Activated T-helper 1 cell treated with anti-CD3 and anti-CD28 coated beads, Interleukin-12 subunit alpha, Interleukin-12 subunit beta, Interleukin-2, Interleukin-4 antibody, amounts not matched to agents 30 ng/mL and 10 ng/mL and 1 ng/mL, durations not matched to agents 14 hours and 24 hours and 36 hours (primary cell): ENCODE data around the gene TEAD1. TPM values are rescaled to one million over a fixed set of nuclear protein-coding genes. Genes with fewer than 3 reads are reported as not detected.

Experiments used
- DNase-seq: peaks from one replicate; pipeline ENCODE4 v3.0.0; 2021; ENCODE audit warnings: low spot score
- H3K27ac Mint-ChIP-seq: one replicate; pipeline ENCODE4 v1.8.0; 2021; ENCODE audit warnings: mild to moderate bottlenecking, mixed read lengths
- H3K27me3 Mint-ChIP-seq: one replicate; pipeline ENCODE4 v1.8.0; 2022; ENCODE audit warnings: mild to moderate bottlenecking, moderate library complexity, mixed read lengths; ENCODE audit not compliant: insufficient read depth
- H3K36me3 Mint-ChIP-seq: one replicate; pipeline ENCODE4 v1.8.0; 2021; ENCODE audit warnings: low read depth, mixed read lengths
- H3K4me1 Mint-ChIP-seq: one replicate; pipeline ENCODE4 v1.8.0; 2021; ENCODE audit warnings: low read depth, mixed read lengths
- H3K4me3 Mint-ChIP-seq: one replicate; pipeline ENCODE4 v1.8.0; 2021; ENCODE audit warnings: mild to moderate bottlenecking, moderate library complexity, mixed read lengths
- H3K9me3 Mint-ChIP-seq: one replicate; pipeline ENCODE4 v1.8.0; 2021; ENCODE audit warnings: mixed read lengths
- intact Hi-C: fragments of 100-400 bp; cut with micrococcal nuclease; formaldehyde crosslinking; loops from one replicate; pipeline ENCODE4 v1.15.1; 2024
- total RNA-seq: library from RNA; stranded (reverse); gene quantifications from 2 replicates; pipeline ENCODE4 v1.2.3, GENCODE V29; 2022

TEAD1 gene
- total RNA-seq, 1 donor from 2014 or later: 0.41 TPM

- Mint-ChIP-seq H3K4me1 (peaks cover 8% of the 10 kb centered on the region), H3K4me3 (no peak overlapping the region), H3K36me3 (no peaks in the 10 kb centered on the region), H3K27ac (no peak overlapping the region), H3K9me3 (no peaks in the 10 kb centered on the region), H3K27me3 (peaks cover 78% of the 10 kb centered on the region)
- intact Hi-C loops: no loop called here
- no peak for DNase-seq
Observed at GRCh38 chr11:12682737-12683500, 8.7 kb downstream of the TEAD1 start.

GRCh38 chr11:12683874-12684273, 9.7 kb downstream of the TEAD1 start:
- intact Hi-C loops: no loop called here
- peaks cover 8% of the 10 kb centered on the region for H3K4me1 Mint-ChIP-seq
- no peaks in the 10 kb centered on the region for H3K9me3 Mint-ChIP-seq
- H3K27me3 Mint-ChIP-seq: peaks cover 74% of the 10 kb centered on the region
- H3K27ac Mint-ChIP-seq: no peak overlapping the region
- H3K4me3 Mint-ChIP-seq: no peak overlapping the region
- no peaks in the 10 kb centered on the region for H3K36me3 Mint-ChIP-seq
- no peak for DNase-seq

- Mint-ChIP-seq H3K4me1 (peaks cover 8% of the 10 kb centered on the region), H3K9me3 (no peaks in the 10 kb centered on the region), H3K4me3 (no peak overlapping the region), H3K27me3 (peaks cover 74% of the 10 kb centered on the region), H3K36me3 (no peaks in the 10 kb centered on the region), H3K27ac (no peak overlapping the region)
- DNase-seq: no peak
- intact Hi-C loops: no loop called here
Observed at GRCh38 chr11:12684315-12684714, 10.1 kb downstream of the TEAD1 start.

- intact Hi-C loops: no loop called here
- Mint-ChIP-seq H3K4me1 (peaks cover 8% of the 10 kb centered on the region), H3K4me3 (no peak overlapping the region), H3K27ac (no peak overlapping the region), H3K36me3 (no peaks in the 10 kb centered on the region), H3K27me3 (peaks cover 70% of the 10 kb centered on the region), H3K9me3 (no peaks in the 10 kb centered on the region)
- no peak for DNase-seq
Observed at GRCh38 chr11:12684816-12685215, 10.6 kb downstream of the TEAD1 start.

- Mint-ChIP-seq H3K4me3 (no peak overlapping the region), H3K9me3 (no peaks in the 10 kb centered on the region), H3K36me3 (no peaks in the 10 kb centered on the region), H3K27ac (no peak overlapping the region), H3K27me3 (peaks cover 66% of the 10 kb centered on the region), H3K4me1 (peaks cover 8% of the 10 kb centered on the region)
- intact Hi-C loops: no loop called here
- DNase-seq: no peak
Observed at GRCh38 chr11:12685229-12685628, 11.0 kb downstream of the TEAD1 start.

- Mint-ChIP-seq H3K36me3 (no peaks in the 10 kb centered on the region), H3K27ac (no peak overlapping the region), H3K4me1 (no peaks in the 10 kb centered on the region), H3K27me3 (peaks cover 57% of the 10 kb centered on the region), H3K4me3 (no peak overlapping the region), H3K9me3 (no peaks in the 10 kb centered on the region)
- intact Hi-C loops: no loop called here
- no peak for DNase-seq
Observed at GRCh38 chr11:12686246-12687060, 12.2 kb downstream of the TEAD1 start.

GRCh38 chr11:12687216-12687623, 13.0 kb downstream of the TEAD1 start:
- Mint-ChIP-seq H3K27ac (no peak overlapping the region), H3K4me1 (no peaks in the 10 kb centered on the region), H3K9me3 (no peaks in the 10 kb centered on the region), H3K36me3 (no peaks in the 10 kb centered on the region), H3K27me3 (peaks cover 52% of the 10 kb centered on the region), H3K4me3 (no peak overlapping the region)
- DNase-seq: no peak
- intact Hi-C loops: no loop called here

- Mint-ChIP-seq H3K27ac (no peak overlapping the region), H3K4me1 (no peaks in the 10 kb centered on the region), H3K4me3 (no peak overlapping the region), H3K36me3 (no peaks in the 10 kb centered on the region), H3K27me3 (peaks cover 49% of the 10 kb centered on the region), H3K9me3 (no peaks in the 10 kb centered on the region)
- intact Hi-C loops: no loop called here
- no peak for DNase-seq
Observed at GRCh38 chr11:12687740-12688139, 13.5 kb downstream of the TEAD1 start.

- DNase-seq: no peak
- H3K9me3 Mint-ChIP-seq: no peaks in the 10 kb centered on the region
- no peaks in the 10 kb centered on the region for H3K4me1 Mint-ChIP-seq
- H3K36me3 Mint-ChIP-seq: no peaks in the 10 kb centered on the region
- intact Hi-C loops: no loop called here
- H3K27ac Mint-ChIP-seq: no peak overlapping the region
- H3K4me3 Mint-ChIP-seq: no peak overlapping the region
- H3K27me3 Mint-ChIP-seq: peaks cover 51% of the 10 kb centered on the region
Observed at GRCh38 chr11:12689029-12689755, 15.0 kb downstream of the TEAD1 start.

- intact Hi-C loops: no loop called here
- Mint-ChIP-seq H3K36me3 (no peaks in the 10 kb centered on the region), H3K4me3 (no peak overlapping the region), H3K9me3 (no peaks in the 10 kb centered on the region), H3K27ac (no peak overlapping the region), H3K27me3 (peaks cover 58% of the 10 kb centered on the region), H3K4me1 (no peaks in the 10 kb centered on the region)
- no peak for DNase-seq
Observed at GRCh38 chr11:12690663-12691062, 16.4 kb downstream of the TEAD1 start.

- Mint-ChIP-seq H3K4me3 (no peak overlapping the region), H3K36me3 (no peaks in the 10 kb centered on the region), H3K27me3 (peaks cover 58% of the 10 kb centered on the region), H3K4me1 (no peaks in the 10 kb centered on the region), H3K27ac (no peak overlapping the region), H3K9me3 (no peaks in the 10 kb centered on the region)
- intact Hi-C loops: no loop called here
- DNase-seq: no peak
Observed at GRCh38 chr11:12691473-12691872, 17.3 kb downstream of the TEAD1 start.

GRCh38 chr11:12692229-12693075, 18.2 kb downstream of the TEAD1 start:
- Mint-ChIP-seq H3K36me3 (no peaks in the 10 kb centered on the region), H3K27me3 (peaks cover 58% of the 10 kb centered on the region), H3K27ac (no peak overlapping the region), H3K9me3 (no peaks in the 10 kb centered on the region), H3K4me1 (no peaks in the 10 kb centered on the region), H3K4me3 (no peak overlapping the region)
- intact Hi-C loops: no loop called here
- no peak for DNase-seq
